Muscle of back (tissue), 13 donors: ENCODE results near the gene JMY. TPM values are rescaled to one million over a fixed set of nuclear protein-coding genes. Genes with fewer than 3 reads are reported as not detected.
A peak's percentile ranks its signal among the peaks of the same experiment; 100 is the strongest.

Experiments
- DNase-seq, 3 donors: peaks; one replicate each; pipeline versions ENCODE4 v3.0.0 to v3.0.0-alpha.2; 2013
- long read RNA-seq, 9 donors: transcript quantifications; one replicate each; lab custom pipeline, GENCODE V29; 2026
- polyA plus RNA-seq, 10 donors: library from polyadenylated mRNA; unstranded; fragments of 120-200 nt; gene quantifications; one replicate each; pipeline ENCODE4 v1.2.1, GENCODE V29; 2013; ENCODE audit not compliant: insufficient read length in 10 of 10

JMY gene, protein sequence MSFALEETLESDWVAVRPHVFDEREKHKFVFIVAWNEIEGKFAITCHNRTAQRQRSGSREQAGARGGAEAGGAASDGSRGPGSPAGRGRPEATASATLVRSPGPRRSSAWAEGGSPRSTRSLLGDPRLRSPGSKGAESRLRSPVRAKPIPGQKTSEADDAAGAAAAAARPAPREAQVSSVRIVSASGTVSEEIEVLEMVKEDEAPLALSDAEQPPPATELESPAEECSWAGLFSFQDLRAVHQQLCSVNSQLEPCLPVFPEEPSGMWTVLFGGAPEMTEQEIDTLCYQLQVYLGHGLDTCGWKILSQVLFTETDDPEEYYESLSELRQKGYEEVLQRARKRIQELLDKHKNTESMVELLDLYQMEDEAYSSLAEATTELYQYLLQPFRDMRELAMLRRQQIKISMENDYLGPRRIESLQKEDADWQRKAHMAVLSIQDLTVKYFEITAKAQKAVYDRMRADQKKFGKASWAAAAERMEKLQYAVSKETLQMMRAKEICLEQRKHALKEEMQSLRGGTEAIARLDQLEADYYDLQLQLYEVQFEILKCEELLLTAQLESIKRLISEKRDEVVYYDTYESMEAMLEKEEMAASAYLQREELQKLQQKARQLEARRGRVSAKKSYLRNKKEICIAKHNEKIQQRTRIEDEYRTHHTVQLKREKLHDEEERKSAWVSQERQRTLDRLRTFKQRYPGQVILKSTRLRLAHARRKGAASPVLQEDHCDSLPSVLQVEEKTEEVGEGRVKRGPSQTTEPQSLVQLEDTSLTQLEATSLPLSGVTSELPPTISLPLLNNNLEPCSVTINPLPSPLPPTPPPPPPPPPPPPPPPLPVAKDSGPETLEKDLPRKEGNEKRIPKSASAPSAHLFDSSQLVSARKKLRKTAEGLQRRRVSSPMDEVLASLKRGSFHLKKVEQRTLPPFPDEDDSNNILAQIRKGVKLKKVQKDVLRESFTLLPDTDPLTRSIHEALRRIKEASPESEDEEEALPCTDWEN
- 10 to 100 TPM in 7 of 10 donors, 1 to 10 TPM in 3; 8.5 to 12.4 (median 11.3) TPM for polyA plus RNA-seq
- long read RNA-seq, donor 1, partial matches to known transcripts: 74 of 82 reads
- long read RNA-seq, donor 1, other reads (novel, unspliced or antisense): 8 of 82 reads
- long read RNA-seq, donor 2, partial matches to known transcripts: 22 of 50 reads
- long read RNA-seq, donor 2, other reads (novel, unspliced or antisense): 28 of 50 reads
- long read RNA-seq, donor 3: 0 reads
- long read RNA-seq, donor 4, partial matches to known transcripts: 62 of 62 reads
- long read RNA-seq, donor 4, other reads (novel, unspliced or antisense): 0 of 62 reads
- long read RNA-seq, donor 5, partial matches to known transcripts: 88 of 99 reads
- long read RNA-seq, donor 5, other reads (novel, unspliced or antisense): 11 of 99 reads
- long read RNA-seq, donor 6, partial matches to known transcripts: 83 of 88 reads
- long read RNA-seq, donor 6, other reads (novel, unspliced or antisense): 5 of 88 reads
- long read RNA-seq, donor 7, partial matches to known transcripts: 48 of 48 reads
- long read RNA-seq, donor 7, other reads (novel, unspliced or antisense): 0 of 48 reads
- long read RNA-seq, donor 8, partial matches to known transcripts: 11 of 23 reads
- long read RNA-seq, donor 8, other reads (novel, unspliced or antisense): 12 of 23 reads
- long read RNA-seq, donor 9, partial matches to known transcripts: 5 of 5 reads
- long read RNA-seq, donor 9, other reads (novel, unspliced or antisense): 0 of 5 reads

- DNase-seq: peak; percentile 85 to 94 (median 86)
Observed at GRCh38 chr5:79235634-79236361, at the start of gene JMY. TSS of gene JMY (plus strand) at chr5:79236131. CDS start at chr5:79236651, 520 bp downstream.

- DNase-seq: no peak
Observed at GRCh38 chr5:79186455-79186854, 49.5 kb upstream of the JMY start.

DNA sequence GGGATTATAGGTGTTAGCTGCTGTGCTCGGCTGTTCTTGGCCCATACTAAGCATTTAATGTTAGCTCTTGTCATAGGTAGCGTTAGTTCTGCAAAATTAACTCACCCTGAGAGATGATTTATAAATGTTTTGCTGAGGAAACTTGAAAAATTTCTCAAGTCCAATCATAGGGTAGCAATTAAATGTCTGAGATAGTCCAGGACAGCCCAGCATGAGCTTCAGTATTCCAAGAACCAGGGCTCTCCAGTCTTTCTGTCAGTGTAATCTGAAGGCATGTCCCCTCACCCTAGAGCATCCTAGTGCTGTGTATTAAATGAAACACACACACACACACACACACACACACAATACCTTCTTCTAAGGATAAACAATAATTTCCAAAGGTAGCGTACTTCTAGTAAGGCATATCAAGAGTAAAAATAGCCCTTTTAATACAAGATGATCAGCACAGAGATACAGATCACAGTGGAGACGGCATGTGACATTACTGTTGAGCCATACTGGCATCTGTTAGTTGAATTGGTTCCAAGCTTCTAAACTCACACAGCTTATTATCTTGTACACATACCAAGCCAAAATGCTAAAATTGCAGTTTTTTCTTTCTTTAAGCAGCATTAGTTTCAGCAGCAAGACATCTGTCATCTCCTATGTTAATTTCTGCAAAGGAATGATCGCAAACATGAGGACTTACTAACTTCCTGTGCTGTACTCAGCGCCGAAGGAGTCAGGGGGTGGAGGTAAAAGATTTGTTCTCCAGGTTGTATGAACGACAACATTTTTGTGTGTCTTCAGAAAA is 46.3 kb upstream of the JMY start:
- DNase-seq: no peak

DNA sequence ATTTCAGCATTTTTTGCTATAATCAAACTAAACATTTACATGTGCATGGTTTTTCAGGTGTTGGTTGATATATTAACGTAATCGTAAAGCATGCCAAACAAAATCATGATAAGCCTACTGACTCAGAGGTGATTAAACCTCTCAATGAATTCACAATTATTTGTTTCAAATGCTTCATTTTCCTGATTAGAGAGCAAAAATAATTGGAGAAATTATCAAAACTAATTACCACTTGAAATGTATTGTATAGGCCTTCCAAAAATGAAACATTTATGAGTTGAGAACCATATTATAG is 45.7 kb upstream of the JMY start:
- DNase-seq: no peak

GRCh38 chr5:79191457-79191856 is 44.5 kb upstream of the JMY start:
- DNase-seq: no peak

DNA sequence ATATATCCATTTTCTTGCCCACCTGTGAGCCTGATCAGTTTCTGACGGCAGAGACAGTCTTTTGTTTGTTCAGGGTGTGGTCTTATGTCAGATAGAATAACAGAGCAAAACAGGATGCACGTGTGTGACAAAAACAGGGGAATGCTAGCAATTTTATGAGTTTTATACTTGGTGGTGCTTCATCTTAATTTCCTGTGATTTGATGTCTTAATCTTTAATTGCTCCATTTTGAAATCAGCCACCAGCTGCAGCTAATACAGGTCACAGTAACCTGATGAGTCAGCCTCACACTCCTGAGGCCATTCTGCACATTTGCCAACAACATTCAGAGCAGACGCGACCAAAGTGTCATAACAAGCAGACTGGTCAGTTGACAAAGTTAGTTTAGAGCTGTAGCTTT is 42.3 kb upstream of the JMY start:
- no peak for DNase-seq

DNA sequence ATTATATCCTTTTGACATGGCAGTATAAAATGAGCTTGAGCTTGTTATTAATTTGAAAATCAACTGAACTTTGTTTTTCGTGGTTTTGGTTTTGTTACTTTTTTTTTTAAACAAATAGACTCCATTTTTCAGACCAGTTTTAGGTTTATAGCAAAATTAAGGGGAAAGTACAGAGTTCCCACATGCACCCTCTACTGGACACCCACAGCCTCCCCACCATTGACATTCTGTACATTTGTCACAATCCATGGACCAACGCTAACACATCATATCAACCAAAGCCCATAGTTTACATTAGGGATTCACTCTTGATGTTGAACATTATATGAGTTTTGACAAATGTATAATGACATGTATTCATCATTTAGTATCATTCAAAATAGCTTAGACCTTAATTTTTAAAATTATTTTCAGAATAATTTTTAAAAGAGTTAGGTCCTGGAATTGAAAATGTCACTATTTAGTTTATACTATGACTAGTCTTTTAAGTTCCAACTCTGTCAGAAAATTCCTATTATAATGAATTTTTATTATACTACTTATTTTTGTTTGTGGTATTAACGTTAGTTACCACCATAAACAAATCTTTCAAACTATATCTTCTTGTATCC is 35.3 kb upstream of the JMY start:
- DNase-seq: no peak

- no peak for DNase-seq
Observed at GRCh38 chr5:79201206-79201605, 34.7 kb upstream of the JMY start.

DNA sequence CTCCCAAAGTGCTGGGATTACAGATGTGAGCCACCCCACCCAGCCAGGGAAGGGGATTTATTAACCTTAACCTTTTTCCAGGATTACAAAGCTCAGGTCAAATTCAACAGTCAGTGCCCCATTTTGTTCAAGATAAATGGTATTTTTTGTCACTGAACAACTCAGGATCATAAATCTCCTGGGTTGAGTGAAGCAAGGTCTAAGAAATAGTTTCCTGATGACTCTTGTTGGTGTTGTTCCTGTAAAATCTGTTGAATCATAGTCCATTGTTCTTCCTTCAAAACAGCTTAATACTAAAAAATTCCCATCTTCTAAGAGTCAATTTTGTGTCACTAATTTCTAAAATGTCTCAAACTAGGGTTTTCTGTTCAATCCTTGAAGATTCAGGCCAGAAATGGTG is 33.9 kb upstream of the JMY start:
- DNase-seq: peak in 1 of 3 donors; percentile 18

DNA sequence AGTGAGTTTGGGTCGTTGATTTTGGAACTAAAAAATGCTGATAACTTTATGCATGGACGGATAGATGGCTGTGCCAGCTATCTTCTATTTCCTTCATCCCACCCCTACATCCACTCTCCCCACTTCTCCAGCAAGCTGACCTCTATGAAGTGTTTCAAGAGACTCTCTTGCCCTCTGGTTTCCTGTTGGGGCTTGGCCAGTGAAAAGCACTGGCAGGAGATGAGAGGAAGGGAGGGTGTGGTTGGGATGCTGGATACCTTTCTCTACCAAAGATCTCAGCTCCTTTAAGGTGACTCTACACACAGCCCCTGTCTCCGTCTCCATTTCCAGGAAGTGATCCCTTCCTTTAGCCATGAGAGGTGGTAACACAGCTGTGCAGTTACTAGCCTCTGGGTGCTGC is 30.0 kb upstream of the JMY start:
- no peak for DNase-seq

DNA sequence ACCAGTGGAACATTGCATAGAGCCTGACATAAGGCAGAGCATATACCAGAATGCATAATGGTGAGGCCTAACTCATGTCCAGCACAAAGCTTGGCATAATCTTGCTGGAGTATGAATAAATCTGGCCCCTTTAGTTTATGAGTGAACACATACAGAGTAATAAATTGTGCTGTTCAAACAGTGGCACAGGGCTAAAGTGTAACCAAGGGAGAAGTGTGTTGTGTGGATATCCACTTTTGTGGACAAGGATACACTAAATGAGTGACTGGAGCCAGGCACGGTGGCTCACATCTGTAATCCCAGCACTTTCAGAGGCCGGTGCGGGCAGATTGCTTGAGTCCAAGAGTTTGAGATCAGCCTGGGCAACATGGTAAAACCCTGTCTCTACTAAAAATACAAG is 29.4 kb upstream of the JMY start:
- no peak for DNase-seq

- no peak for DNase-seq
Observed at GRCh38 chr5:79209505-79209904, 26.4 kb upstream of the JMY start.

GRCh38 chr5:79224286-79224984 is 11.5 kb upstream of the JMY start:
- DNase-seq: no peak

DNA sequence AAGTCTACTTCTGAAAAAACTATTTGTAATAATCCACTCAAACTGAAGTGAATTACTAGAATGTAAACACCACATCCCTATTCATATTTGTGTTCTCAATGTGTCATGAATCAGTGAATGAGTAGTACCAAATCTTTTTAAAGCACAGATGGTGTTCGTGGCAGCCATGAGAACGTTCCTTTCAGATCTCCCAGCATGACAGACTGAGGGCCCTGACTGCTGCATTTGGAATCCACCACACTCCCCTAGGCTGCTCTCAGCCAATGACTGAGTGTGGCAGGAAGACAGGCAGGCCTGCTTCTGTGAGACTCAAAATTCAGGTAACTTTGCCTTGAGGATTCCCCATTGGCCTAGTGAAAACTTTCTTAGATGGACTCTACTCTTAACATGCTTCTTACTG is 10.9 kb upstream of the JMY start:
- DNase-seq: no peak

DNA sequence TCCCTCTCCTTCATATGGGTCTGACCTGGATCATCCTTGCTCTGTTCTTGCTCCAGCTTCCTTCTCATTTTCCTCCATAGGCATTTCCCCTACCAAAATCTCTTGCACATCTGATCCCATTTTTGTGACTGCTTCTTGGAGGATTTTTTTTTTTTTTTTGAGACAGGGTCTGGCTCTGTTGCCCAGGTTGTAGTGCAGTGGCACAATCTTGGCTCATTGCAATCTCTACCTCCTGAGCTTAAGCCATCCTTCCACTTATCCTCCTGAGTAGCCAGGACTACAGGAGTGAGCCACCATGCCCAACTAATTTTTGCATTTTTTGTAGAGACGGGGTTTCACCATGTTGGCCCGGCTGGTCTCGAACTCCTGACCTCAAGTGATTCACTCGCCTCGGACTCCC is 10.5 kb upstream of the JMY start:
- no peak for DNase-seq

- DNase-seq: no peak
Observed at GRCh38 chr5:79227484-79228025, 8.4 kb upstream of the JMY start.

GRCh38 chr5:79229357-79230174 is 6.4 kb upstream of the JMY start:
- peak in 1 of 3 donors; percentile 7 for DNase-seq
